K562 (cell line): ENCODE data around the gene ZNF541. TPM values are rescaled to one million over a fixed set of nuclear protein-coding genes. Genes with fewer than 3 reads are reported as not detected.

Experiments used
- DACH1 ChIP-seq: fragments of 450-650 bp; IDR thresholded peaks from 2 replicates; pipeline ENCODE4 v1.6.1; 2018; ENCODE audit not compliant: partially characterized antibody
- EP400 ChIP-seq: fragments of 450-650 bp; IDR thresholded peaks from 2 replicates; pipeline ENCODE4 v1.6.1; 2017; ENCODE audit warnings: antibody characterized with exemption, mild to moderate bottlenecking, moderate library complexity
- ETV5 ChIP-seq: sonication (generic); formaldehyde crosslinking; IDR thresholded peaks from 2 replicates; pipeline ENCODE4 v1.4.0; 2020; ENCODE audit warnings: low read depth, mild to moderate bottlenecking, missing genetic modification reagents
- GABPB2 ChIP-seq: fragments of 250-450 bp; sonication (Bioruptor Pico); conservative IDR thresholded peaks from 2 replicates; pipeline ENCODE4 v1.5.1; 2021; ENCODE audit warnings: mild to moderate bottlenecking
- HDAC3 ChIP-seq: fragments of 450-650 bp; IDR thresholded peaks from 2 replicates; pipeline ENCODE4 v1.6.1; 2018; ENCODE audit warnings: borderline replicate concordance, mild to moderate bottlenecking, moderate library complexity; ENCODE audit not compliant: partially characterized antibody
- MTA2 ChIP-seq: fragments of 450-650 bp; IDR thresholded peaks from 2 replicates; pipeline ENCODE4 v1.6.1; 2016; ENCODE audit warnings: low read depth
- NR4A1 ChIP-seq, 2 experiments: fragments of 250-450 bp in 1 of 2; fragments of 450-650 bp in 1 of 2; sonication (Bioruptor Pico) in 1 of 2; IDR thresholded peaks; 2 replicates each; pipeline versions ENCODE4 v1.4.0 to v1.6.1; 2016 to 2020; ENCODE audit warnings: mild to moderate bottlenecking in 2 of 2, missing compliant biosample characterization in 1 of 2, missing genetic modification characterization in 1 of 2, moderate library complexity in 1 of 2
- POLR2H ChIP-seq: IDR thresholded peaks from 2 replicates; pipeline ENCODE4 v1.6.1; 2016; ENCODE audit warnings: missing genetic modification characterization, low read depth, mild to moderate bottlenecking, control low read depth, missing compliant biosample characterization, moderate library complexity
- PYGO2 ChIP-seq: fragments of 450-650 bp; IDR thresholded peaks from 2 replicates; pipeline ENCODE4 v1.6.1; 2016; ENCODE audit warnings: mild to moderate bottlenecking, missing genetic modification characterization, moderate library complexity, missing compliant biosample characterization
- SMAD2 ChIP-seq: fragments of 150-350 bp; IDR thresholded peaks from 2 replicates; pipeline ENCODE4 v1.6.1; 2014; ENCODE audit warnings: low read depth, mild to moderate bottlenecking, low read length
- SMAD4 ChIP-seq: fragments of 250-450 bp; sonication (Bioruptor Pico); conservative IDR thresholded peaks from 2 replicates; pipeline ENCODE4 v1.8.0; 2021; ENCODE audit warnings: inconsistent platforms, mild to moderate bottlenecking, moderate library complexity
- SMARCA4 ChIP-seq: fragments of 450-650 bp; IDR thresholded peaks from 2 replicates; pipeline ENCODE4 v1.6.1; 2016
- ZNF146 ChIP-seq: IDR thresholded peaks from one replicate; pipeline ENCODE4 v1.6.1; 2018; ENCODE audit warnings: missing compliant biosample characterization; ENCODE audit not compliant: unreplicated experiment
- ZNF584 ChIP-seq: fragments of 200-800 bp; sonication (Bioruptor generic); IDR thresholded peaks from 2 replicates; pipeline ENCODE4 v1.6.1; 2016; ENCODE audit warnings: low read depth, mild to moderate bottlenecking, missing genetic modification characterization, missing compliant biosample characterization
- ZNF785 ChIP-seq: fragments of 250-450 bp; sonication (Bioruptor Pico); IDR thresholded peaks from 2 replicates; pipeline ENCODE4 v1.4.0; 2020; ENCODE audit warnings: mild to moderate bottlenecking
- polyA plus RNA-seq, 8 experiments: library from polyadenylated mRNA; depleted of rRNA in 4 of 8; stranded (reverse) in 5 of 8; unstranded in 3 of 8; fragments of >200 nt; fragmentation: Nextera tagmentation in 2 of 8; fragmentation: Illumina TruSeq in 1 of 8; extraction: Ambion mirVana in 2 of 8; extraction: Trizol in 1 of 8; gene quantifications; 2 replicates each; pipeline versions ENCODE4 v1.2.1 to v1.2.3, GENCODE V29; 2011 to 2014; ENCODE audit warnings: inconsistent platforms in 1 of 8, missing spikeins in 1 of 8
- total RNA-seq, 7 experiments: library from RNA; depleted of rRNA in 6 of 7; stranded (reverse); fragments of >200 nt in 6 of 7; fragmentation: Illumina TruSeq in 2 of 7; extraction: Trizol in 2 of 7; gene quantifications; 2 replicates each; pipeline versions ENCODE4 v1.2.1 to v1.2.3, GENCODE V29; 2011 to 2021; ENCODE audit warnings: low replicate concordance in 1 of 7
- TF ChIP-seq, protein P1 (sequence below): fragments of 250-450 bp; sonication (Bioruptor Pico); IDR thresholded peaks from 2 replicates; pipeline ENCODE4 v1.5.0; 2021; ENCODE audit warnings: mild to moderate bottlenecking, borderline replicate concordance
- TF ChIP-seq, protein P2 (sequence below): fragments of 450-650 bp; IDR thresholded peaks from 2 replicates; pipeline ENCODE4 v1.6.1; 2017; ENCODE audit warnings: antibody characterized with exemption, mild to moderate bottlenecking
- TF ChIP-seq, protein P3 (sequence below): fragments of 450-650 bp; IDR thresholded peaks from one replicate; pipeline ENCODE4 v1.6.1; 2018; ENCODE audit warnings: mild to moderate bottlenecking, moderate library complexity; ENCODE audit not compliant: partially characterized antibody
- TF ChIP-seq, protein P4 (sequence below): sonication (generic); IDR thresholded peaks from 2 replicates; pipeline ENCODE4 v1.6.1; 2016

Gene ZNF541
- total and polyA plus RNA-seq, 9 of the 15 experiments (the other 6 are each of a cell fraction or from before 2014, with no cell fraction given), result 0.04 to 0.11 (median 0.05) TPM; not detected in 1

DNA sequence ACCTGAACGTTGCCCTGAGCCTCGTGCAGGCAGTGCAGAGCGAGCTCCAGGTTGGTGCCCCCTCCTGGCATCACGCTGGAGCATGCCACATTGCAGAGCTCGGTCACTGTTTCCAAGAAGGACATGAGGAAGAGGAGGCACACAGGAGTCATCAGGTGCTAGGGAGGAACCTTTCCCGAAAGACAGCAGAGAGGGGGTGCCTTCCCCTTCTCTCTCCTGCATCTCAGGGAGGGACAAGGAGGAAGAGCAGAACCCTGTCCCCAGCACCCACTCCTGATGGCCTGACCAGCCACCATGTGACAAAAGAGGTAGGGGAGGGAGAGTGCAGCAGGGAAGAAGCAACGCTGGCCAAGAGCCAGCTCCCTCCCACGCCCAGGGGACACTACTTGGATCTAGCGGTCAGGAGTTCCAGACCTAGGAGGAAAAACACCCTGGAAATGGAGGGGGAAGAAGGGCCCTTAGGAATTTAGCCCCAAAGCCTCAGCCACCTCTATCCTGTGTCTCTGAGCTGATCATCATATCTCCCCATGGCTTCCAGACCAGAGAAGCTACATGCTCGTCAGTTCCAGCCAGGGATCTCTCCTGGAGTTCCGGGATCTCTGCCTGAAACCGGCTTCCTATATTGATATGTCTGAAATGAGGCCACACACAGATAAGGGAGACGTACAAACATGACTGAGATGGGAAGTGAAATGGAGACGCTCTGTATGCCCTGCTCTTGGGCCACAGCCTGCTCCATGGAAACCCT, 41.1 kb downstream of the ZNF541 start (continued):
- TF ChIP-seq GABPB2 (CRISPR knock-in tag) (no peak), POLR2H (tag) (no peak), ZNF785 (CRISPR knock-in tag) (no peak), HDAC3 (no peak), ETV5 (CRISPR knock-in tag) (no peak), MTA2 (no peak), SMARCA4 (no peak), EP400 (no peak), SMAD2 (no peak), ZNF146 (no peak), PYGO2 (tag) (no peak), ZNF584 (CRISPR knock-in tag) (0 out of 2 replicates have a peak, but pooled peaks have one; percentile 46), NR4A1 (CRISPR knock-in tag; IDR thresholded peaks at IDR 0.05) (no peak), NR4A1 (tag; IDR thresholded peaks at IDR 0.05) (no peak), DACH1 (no peak), SMAD4 (CRISPR knock-in tag) (no peak)
- TF ChIP-seq, protein P1, sequence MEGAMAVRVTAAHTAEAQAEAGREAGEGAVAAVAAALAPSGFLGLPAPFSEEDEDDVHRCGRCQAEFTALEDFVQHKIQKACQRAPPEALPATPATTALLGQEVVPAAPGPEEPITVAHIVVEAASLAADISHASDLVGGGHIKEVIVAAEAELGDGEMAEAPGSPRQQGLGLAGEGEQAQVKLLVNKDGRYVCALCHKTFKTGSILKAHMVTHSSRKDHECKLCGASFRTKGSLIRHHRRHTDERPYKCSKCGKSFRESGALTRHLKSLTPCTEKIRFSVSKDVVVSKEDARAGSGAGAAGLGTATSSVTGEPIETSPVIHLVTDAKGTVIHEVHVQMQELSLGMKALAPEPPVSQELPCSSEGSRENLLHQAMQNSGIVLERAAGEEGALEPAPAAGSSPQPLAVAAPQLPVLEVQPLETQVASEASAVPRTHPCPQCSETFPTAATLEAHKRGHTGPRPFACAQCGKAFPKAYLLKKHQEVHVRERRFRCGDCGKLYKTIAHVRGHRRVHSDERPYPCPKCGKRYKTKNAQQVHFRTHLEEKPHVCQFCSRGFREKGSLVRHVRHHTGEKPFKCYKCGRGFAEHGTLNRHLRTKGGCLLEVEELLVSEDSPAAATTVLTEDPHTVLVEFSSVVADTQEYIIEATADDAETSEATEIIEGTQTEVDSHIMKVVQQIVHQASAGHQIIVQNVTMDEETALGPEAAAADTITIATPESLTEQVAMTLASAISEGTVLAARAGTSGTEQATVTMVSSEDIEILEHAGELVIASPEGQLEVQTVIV, result no peak
- TF ChIP-seq, protein P2, sequence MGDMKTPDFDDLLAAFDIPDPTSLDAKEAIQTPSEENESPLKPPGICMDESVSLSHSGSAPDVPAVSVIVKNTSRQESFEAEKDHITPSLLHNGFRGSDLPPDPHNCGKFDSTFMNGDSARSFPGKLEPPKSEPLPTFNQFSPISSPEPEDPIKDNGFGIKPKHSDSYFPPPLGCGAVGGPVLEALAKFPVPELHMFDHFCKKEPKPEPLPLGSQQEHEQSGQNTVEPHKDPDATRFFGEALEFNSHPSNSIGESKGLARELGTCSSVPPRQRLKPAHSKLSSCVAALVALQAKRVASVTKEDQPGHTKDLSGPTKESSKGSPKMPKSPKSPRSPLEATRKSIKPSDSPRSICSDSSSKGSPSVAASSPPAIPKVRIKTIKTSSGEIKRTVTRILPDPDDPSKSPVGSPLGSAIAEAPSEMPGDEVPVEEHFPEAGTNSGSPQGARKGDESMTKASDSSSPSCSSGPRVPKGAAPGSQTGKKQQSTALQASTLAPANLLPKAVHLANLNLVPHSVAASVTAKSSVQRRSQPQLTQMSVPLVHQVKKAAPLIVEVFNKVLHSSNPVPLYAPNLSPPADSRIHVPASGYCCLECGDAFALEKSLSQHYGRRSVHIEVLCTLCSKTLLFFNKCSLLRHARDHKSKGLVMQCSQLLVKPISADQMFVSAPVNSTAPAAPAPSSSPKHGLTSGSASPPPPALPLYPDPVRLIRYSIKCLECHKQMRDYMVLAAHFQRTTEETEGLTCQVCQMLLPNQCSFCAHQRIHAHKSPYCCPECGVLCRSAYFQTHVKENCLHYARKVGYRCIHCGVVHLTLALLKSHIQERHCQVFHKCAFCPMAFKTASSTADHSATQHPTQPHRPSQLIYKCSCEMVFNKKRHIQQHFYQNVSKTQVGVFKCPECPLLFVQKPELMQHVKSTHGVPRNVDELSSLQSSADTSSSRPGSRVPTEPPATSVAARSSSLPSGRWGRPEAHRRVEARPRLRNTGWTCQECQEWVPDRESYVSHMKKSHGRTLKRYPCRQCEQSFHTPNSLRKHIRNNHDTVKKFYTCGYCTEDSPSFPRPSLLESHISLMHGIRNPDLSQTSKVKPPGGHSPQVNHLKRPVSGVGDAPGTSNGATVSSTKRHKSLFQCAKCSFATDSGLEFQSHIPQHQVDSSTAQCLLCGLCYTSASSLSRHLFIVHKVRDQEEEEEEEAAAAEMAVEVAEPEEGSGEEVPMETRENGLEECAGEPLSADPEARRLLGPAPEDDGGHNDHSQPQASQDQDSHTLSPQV, result no peak
- TF ChIP-seq, protein P3, sequence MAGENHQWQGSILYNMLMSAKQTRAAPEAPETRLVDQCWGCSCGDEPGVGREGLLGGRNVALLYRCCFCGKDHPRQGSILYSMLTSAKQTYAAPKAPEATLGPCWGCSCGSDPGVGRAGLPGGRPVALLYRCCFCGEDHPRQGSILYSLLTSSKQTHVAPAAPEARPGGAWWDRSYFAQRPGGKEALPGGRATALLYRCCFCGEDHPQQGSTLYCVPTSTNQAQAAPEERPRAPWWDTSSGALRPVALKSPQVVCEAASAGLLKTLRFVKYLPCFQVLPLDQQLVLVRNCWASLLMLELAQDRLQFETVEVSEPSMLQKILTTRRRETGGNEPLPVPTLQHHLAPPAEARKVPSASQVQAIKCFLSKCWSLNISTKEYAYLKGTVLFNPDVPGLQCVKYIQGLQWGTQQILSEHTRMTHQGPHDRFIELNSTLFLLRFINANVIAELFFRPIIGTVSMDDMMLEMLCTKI, result no peak
- TF ChIP-seq, protein P4, sequence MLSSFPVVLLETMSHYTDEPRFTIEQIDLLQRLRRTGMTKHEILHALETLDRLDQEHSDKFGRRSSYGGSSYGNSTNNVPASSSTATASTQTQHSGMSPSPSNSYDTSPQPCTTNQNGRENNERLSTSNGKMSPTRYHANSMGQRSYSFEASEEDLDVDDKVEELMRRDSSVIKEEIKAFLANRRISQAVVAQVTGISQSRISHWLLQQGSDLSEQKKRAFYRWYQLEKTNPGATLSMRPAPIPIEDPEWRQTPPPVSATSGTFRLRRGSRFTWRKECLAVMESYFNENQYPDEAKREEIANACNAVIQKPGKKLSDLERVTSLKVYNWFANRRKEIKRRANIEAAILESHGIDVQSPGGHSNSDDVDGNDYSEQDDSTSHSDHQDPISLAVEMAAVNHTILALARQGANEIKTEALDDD, result no peak
